K562 (cell line): ENCODE data around the gene RPL19. TPM values are rescaled to one million over a fixed set of nuclear protein-coding genes. Genes with fewer than 3 reads are reported as not detected.

Experiments used
- ATAC-seq: fragments of 200-7000 bp; cut with Tn5 transposase; 3 replicates; pipeline ENCODE4 v1.9.1; 2020; ENCODE audit warnings: moderate library complexity
- BruUV-seq: library from RNA; stranded (reverse); fragments of 400-500 nt; replicated peaks from 2 replicates; lab custom pipeline; 2021; lab: Mats Ljungman, UMichigan
- CTCF ChIA-PET: fragments of 300-600 bp; formaldehyde crosslinking; extraction: SDS; loops from one replicate; lab custom pipeline; 2021; ENCODE audit warnings: low intra/inter-chr PET ratio; lab: Yijun Ruan, JAX
- POLR2A ChIA-PET: fragments of 300-600, 350-650 bp; sonication (Branson Sonifier 250); formaldehyde crosslinking; extraction: SDS; loops from one replicate; lab custom pipeline; 2021; ENCODE audit warnings: antibody characterized with exemption, inconsistent platforms; lab: Yijun Ruan, JAX
- DNase-seq, 4 experiments: peaks; one replicate each; pipeline versions ENCODE4 v3.0.0 to v3.0.0-alpha.2; 2011 to 2018; ENCODE audit warnings: low spot score in 3 of 4, mixed read lengths in 3 of 4; ENCODE audit errors: extremely low read depth in 1 of 4
- FAIRE-seq: peaks from 2 replicates; lab custom pipeline; 2011; peaks lifted over from hg19 to GRCh38; lab: Jason Lieb, UNC
- H2AFZ ChIP-seq: 2 replicates; pipeline ENCODE4 v1.6.0; 2011; ENCODE audit warnings: low read depth, low read length, control low read depth, inconsistent platforms
- H3K27ac ChIP-seq: fragments of 200-600 bp; 3 replicates; pipeline ENCODE4 v1.8.0; 2011; ENCODE audit warnings: low read depth, mild to moderate bottlenecking, control low read depth, inconsistent platforms, low read length, moderate library complexity, mixed read lengths; ENCODE audit errors: extremely low read depth
- H3K27me3 ChIP-seq, 2 experiments: fragments of 300-600 bp in 1 of 2; 2 replicates in 1 of 2; 3 replicates in 1 of 2; pipeline versions ENCODE4 v1.6.0 to v1.8.0; 2011; ENCODE audit warnings: inconsistent platforms in 2 of 2, low read length in 2 of 2, mild to moderate bottlenecking in 1 of 2, mixed read lengths in 1 of 2, moderate library complexity in 1 of 2; ENCODE audit not compliant: control insufficient read depth in 2 of 2, insufficient read depth in 2 of 2
- H3K36me3 ChIP-seq: fragments of 300-600 bp; 3 replicates; pipeline ENCODE4 v1.8.0; 2011; ENCODE audit warnings: mild to moderate bottlenecking, low read length, inconsistent platforms; ENCODE audit not compliant: control insufficient read depth, insufficient read depth
- H3K4me1 ChIP-seq, 2 experiments: fragments of 200-600 bp in 1 of 2; replicated peaks in 1 of 2; 2 replicates in 1 of 2; 3 replicates in 1 of 2; pipeline versions ENCODE4 v1.5.1 to v1.8.0; 2011; ENCODE audit warnings: inconsistent platforms in 2 of 2, low read length in 2 of 2, mild to moderate bottlenecking in 1 of 2, mixed read lengths in 1 of 2, moderate library complexity in 1 of 2; ENCODE audit not compliant: control insufficient read depth in 2 of 2, insufficient read depth in 2 of 2
- H3K4me2 ChIP-seq: 2 replicates; pipeline ENCODE4 v1.6.1; 2011; ENCODE audit warnings: low read length, control low read depth, inconsistent platforms, mixed read lengths; ENCODE audit not compliant: insufficient read depth
- H3K4me3 ChIP-seq: fragments of 200-600 bp; sonication (generic), shearing (Covaris generic); 2 replicates; pipeline ENCODE4 v1.5.1; 2016; ENCODE audit warnings: control low read depth, inconsistent platforms
- H3K79me2 ChIP-seq: fragments of 200-600 bp; 3 replicates; pipeline ENCODE4 v1.8.0; 2011; ENCODE audit warnings: low read length, inconsistent platforms; ENCODE audit not compliant: control insufficient read depth, insufficient read depth
- H3K9ac ChIP-seq, 2 experiments: 2 replicates each; pipeline versions ENCODE4 v1.6.0 to v1.6.1; 2011; ENCODE audit warnings: low read depth in 2 of 2, low read length in 2 of 2, control low read depth in 1 of 2, inconsistent platforms in 1 of 2, mild to moderate bottlenecking in 1 of 2, mixed read lengths in 1 of 2; ENCODE audit not compliant: insufficient read depth in 1 of 2
- H3K9me1 ChIP-seq: one replicate; pipeline ENCODE4 v1.6.0; 2011; ENCODE audit warnings: inconsistent platforms, mild to moderate bottlenecking, low read length, moderate library complexity; ENCODE audit not compliant: control insufficient read depth, insufficient read depth
- H3K9me3 ChIP-seq: replicated peaks from 2 replicates; pipeline ENCODE4 v1.5.1; 2011; ENCODE audit warnings: low read depth, low read length, inconsistent platforms; ENCODE audit not compliant: control insufficient read depth, insufficient read depth
- H4K20me1 ChIP-seq: replicated peaks from 2 replicates; pipeline ENCODE4 v1.6.1; 2011; ENCODE audit warnings: low read length, inconsistent platforms, mixed read lengths; ENCODE audit not compliant: control insufficient read depth, insufficient read depth
- DMBX1 ChIP-seq: fragments of 250-450 bp; sonication (Bioruptor Pico); IDR thresholded peaks from 2 replicates; pipeline ENCODE4 v1.8.0; 2022; ENCODE audit warnings: inconsistent platforms, mild to moderate bottlenecking, moderate library complexity, borderline replicate concordance
- ETV6 ChIP-seq, 3 experiments: fragments of 150-350 bp in 1 of 3; sonication (generic) in 1 of 3; formaldehyde crosslinking in 1 of 3; IDR thresholded peaks; 2 replicates each; pipeline versions ENCODE4 v1.6.1 to v1.8.0; 2014 to 2022; ENCODE audit warnings: borderline replicate concordance in 2 of 3, low read depth in 2 of 3, antibody characterized with exemption in 1 of 3, low read length in 1 of 3, mild to moderate bottlenecking in 1 of 3, missing genetic modification reagents in 1 of 3
- ILF3 ChIP-seq: fragments of 450-650 bp; IDR thresholded peaks from 2 replicates; pipeline ENCODE4 v1.6.1; 2018; ENCODE audit warnings: antibody characterized with exemption, mild to moderate bottlenecking, moderate library complexity, borderline replicate concordance
- KLF10 ChIP-seq: fragments of 250-450 bp; sonication (Bioruptor Pico); IDR thresholded peaks from 2 replicates; pipeline ENCODE4 v1.6.1; 2021; ENCODE audit warnings: matching md5 sums
- PPARD ChIP-seq: fragments of 250-450 bp; sonication (Bioruptor Pico); IDR thresholded peaks from 2 replicates; pipeline ENCODE4 v1.8.0; 2022; ENCODE audit warnings: inconsistent platforms, mild to moderate bottlenecking, moderate library complexity
- SMARCA5 ChIP-seq: fragments of 450-650 bp; IDR thresholded peaks from 2 replicates; pipeline ENCODE4 v1.6.1; 2016
- TCF7 ChIP-seq: sonication (generic); IDR thresholded peaks from 2 replicates; pipeline ENCODE4 v1.6.1; 2016; ENCODE audit warnings: antibody characterized with exemption, borderline replicate concordance
- XRCC4 ChIP-seq: IDR thresholded peaks from one replicate; pipeline ENCODE4 v1.6.1; 2011; ENCODE audit not compliant: insufficient read depth, insufficient read length; ENCODE audit errors: extremely low read depth
- ZNF507 ChIP-seq: conservative IDR thresholded peaks from 2 replicates; pipeline ENCODE4 v1.6.1; 2017; ENCODE audit warnings: missing genetic modification characterization, missing compliant biosample characterization
- WGBS: fragments of 100-300 bp; shearing (Covaris generic); methylation state at CpG from one replicate; pipeline ENCODE4 v1.1.6; 2016; ENCODE audit warnings: low coverage, mixed read lengths; ENCODE audit not compliant: insufficient coverage; ENCODE audit errors: missing lambda C conversion rate; 5-methylcytosine and 5-hydroxymethylcytosine counted together
- in situ Hi-C: fragments of 300-500 bp; cut with MboI; formaldehyde crosslinking; loops from 4 replicates; pipeline ENCODE4 v1.15.0; 2018; ENCODE audit warnings: inconsistent platforms, mixed read lengths
- intact Hi-C: fragments of 100-400 bp; cut with micrococcal nuclease; formaldehyde crosslinking; loops from 2 replicates; pipeline ENCODE4 v1.14.2; 2022
- polyA plus RNA-seq, 8 experiments: library from polyadenylated mRNA; depleted of rRNA in 4 of 8; stranded (reverse) in 5 of 8; unstranded in 3 of 8; fragments of >200 nt; fragmentation: Nextera tagmentation in 2 of 8; fragmentation: Illumina TruSeq in 1 of 8; extraction: Ambion mirVana in 2 of 8; extraction: Trizol in 1 of 8; gene quantifications; 2 replicates each; pipeline versions ENCODE4 v1.2.1 to v1.2.3, GENCODE V29; 2011 to 2014; ENCODE audit warnings: inconsistent platforms in 1 of 8, missing spikeins in 1 of 8
- total RNA-seq, 7 experiments: library from RNA; depleted of rRNA in 6 of 7; stranded (reverse); fragments of >200 nt in 6 of 7; fragmentation: Illumina TruSeq in 2 of 7; extraction: Trizol in 2 of 7; gene quantifications; 2 replicates each; pipeline versions ENCODE4 v1.2.1 to v1.2.3, GENCODE V29; 2011 to 2021; ENCODE audit warnings: low replicate concordance in 1 of 7
- TF ChIP-seq, protein P1 (sequence below): fragments of 250-450 bp; sonication (Bioruptor Pico); IDR thresholded peaks from 2 replicates; pipeline ENCODE4 v1.4.0; 2020; ENCODE audit warnings: borderline replicate concordance
- TF ChIP-seq, protein P2 (sequence below), 2 experiments: fragments of 450-650 bp in 1 of 2; sonication (generic) in 1 of 2; formaldehyde crosslinking in 1 of 2; IDR thresholded peaks; 2 replicates each; pipeline versions ENCODE4 v1.7.1 to v1.9.0; 2016 to 2022; ENCODE audit warnings: inconsistent platforms in 1 of 2, mild to moderate bottlenecking in 1 of 2, missing genetic modification reagents in 1 of 2

Gene RPL19
- total and polyA plus RNA-seq, 9 of the 15 experiments (the other 6 are each of a cell fraction or from before 2014, with no cell fraction given): 2,263 to 4,614 (median 3,727) TPM

DNA sequence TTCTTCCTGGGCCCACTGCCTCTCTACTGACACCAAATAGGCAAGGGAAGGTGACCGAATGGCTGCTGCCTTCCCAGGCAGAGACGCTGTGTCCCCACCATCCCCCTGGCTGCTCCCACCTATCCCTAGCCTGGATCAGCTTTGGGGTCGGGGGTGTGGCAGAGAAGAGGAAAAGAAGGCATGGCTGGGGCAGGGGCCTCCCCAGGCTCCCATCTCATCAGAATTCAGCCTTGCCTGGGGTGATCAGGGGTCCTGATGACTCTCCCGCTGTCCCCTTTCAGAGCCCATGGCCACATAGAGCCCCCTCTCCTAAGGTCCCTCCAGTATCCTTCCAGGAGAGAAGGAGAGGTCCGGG, 49.3 kb upstream of the RPL19 start:
- Histone ChIP-seq H3K36me3 (no peaks in the 10 kb centered on the region), H3K27ac (no peak overlapping the region), H3K27me3 (peaks cover 7 to 22% of the 10 kb centered on the region in 2 experiments; a peak in 4 of 5 replicates), H3K4me3 (no peak overlapping the region), H3K9me3 (no peaks in the 10 kb centered on the region), H3K79me2 (no peaks in the 10 kb centered on the region), H3K9ac (no peak overlapping the region), H4K20me1 (peaks cover 4% of the 10 kb centered on the region; the same call in 1 of the 2 replicates), H3K9me1 (no peaks in the 10 kb centered on the region), H3K4me1 (peaks cover 7 to 24% of the 10 kb centered on the region in 2 experiments; a peak in 2 of 5 replicates), H3K4me2 (no peak overlapping the region), H2AFZ (no peak overlapping the region)
- DNase-seq: no peak
- no peak for ATAC-seq
- CTCF ChIA-PET: no interaction called here
- 10% methylated on average over 4 of the region's 5 CpGs for WGBS
- POLR2A ChIA-PET: interaction anchor here (0.8 to 1.6 kb wide), 2 partner anchors 14 to 151 kb away, joined by 3 to 4 read pairs; no protein-coding TSS in a partner anchor
- intact Hi-C loops: loop anchor here (5.0 to 10.0 kb wide), 4 partner anchors 83 to 396 kb away; partner anchors contain the start of gene PSMB3
- BruUV-seq: no TSS peak
- in situ Hi-C loops: no loop called here
- FAIRE-seq: no peak
- TF ChIP-seq SMARCA5 (no peak), DMBX1 (CRISPR knock-in tag) (no peak), XRCC4 (no peak), PPARD (CRISPR knock-in tag) (no peak), ZNF507 (tag) (no peak), ILF3 (no peak), ETV6 (IDR thresholded peaks at IDR 0.05; ENCODE audit: borderline replicate concordance in 1 of 2, low read depth in 2 of 2, low read length in 1 of 2) (no peak), ETV6 (CRISPR knock-in tag; IDR thresholded peaks at IDR 0.05; ENCODE audit: borderline replicate concordance) (no peak), TCF7 (no peak), KLF10 (CRISPR knock-in tag) (no peak)
- TF ChIP-seq, protein P1, sequence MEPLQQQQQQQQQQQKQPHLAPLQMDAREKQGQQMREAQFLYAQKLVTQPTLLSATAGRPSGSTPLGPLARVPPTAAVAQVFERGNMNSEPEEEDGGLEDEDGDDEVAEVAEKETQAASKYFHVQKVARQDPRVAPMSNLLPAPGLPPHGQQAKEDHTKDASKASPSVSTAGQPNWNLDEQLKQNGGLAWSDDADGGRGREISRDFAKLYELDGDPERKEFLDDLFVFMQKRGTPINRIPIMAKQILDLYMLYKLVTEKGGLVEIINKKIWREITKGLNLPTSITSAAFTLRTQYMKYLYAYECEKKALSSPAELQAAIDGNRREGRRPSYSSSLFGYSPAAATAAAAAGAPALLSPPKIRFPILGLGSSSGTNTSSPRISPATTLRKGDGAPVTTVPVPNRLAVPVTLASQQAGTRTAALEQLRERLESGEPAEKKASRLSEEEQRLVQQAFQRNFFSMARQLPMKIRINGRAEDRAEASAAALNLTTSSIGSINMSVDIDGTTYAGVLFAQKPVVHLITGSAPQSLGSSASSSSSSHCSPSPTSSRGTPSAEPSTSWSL (CRISPR knock-in tag): no peak
- TF ChIP-seq, protein P2, sequence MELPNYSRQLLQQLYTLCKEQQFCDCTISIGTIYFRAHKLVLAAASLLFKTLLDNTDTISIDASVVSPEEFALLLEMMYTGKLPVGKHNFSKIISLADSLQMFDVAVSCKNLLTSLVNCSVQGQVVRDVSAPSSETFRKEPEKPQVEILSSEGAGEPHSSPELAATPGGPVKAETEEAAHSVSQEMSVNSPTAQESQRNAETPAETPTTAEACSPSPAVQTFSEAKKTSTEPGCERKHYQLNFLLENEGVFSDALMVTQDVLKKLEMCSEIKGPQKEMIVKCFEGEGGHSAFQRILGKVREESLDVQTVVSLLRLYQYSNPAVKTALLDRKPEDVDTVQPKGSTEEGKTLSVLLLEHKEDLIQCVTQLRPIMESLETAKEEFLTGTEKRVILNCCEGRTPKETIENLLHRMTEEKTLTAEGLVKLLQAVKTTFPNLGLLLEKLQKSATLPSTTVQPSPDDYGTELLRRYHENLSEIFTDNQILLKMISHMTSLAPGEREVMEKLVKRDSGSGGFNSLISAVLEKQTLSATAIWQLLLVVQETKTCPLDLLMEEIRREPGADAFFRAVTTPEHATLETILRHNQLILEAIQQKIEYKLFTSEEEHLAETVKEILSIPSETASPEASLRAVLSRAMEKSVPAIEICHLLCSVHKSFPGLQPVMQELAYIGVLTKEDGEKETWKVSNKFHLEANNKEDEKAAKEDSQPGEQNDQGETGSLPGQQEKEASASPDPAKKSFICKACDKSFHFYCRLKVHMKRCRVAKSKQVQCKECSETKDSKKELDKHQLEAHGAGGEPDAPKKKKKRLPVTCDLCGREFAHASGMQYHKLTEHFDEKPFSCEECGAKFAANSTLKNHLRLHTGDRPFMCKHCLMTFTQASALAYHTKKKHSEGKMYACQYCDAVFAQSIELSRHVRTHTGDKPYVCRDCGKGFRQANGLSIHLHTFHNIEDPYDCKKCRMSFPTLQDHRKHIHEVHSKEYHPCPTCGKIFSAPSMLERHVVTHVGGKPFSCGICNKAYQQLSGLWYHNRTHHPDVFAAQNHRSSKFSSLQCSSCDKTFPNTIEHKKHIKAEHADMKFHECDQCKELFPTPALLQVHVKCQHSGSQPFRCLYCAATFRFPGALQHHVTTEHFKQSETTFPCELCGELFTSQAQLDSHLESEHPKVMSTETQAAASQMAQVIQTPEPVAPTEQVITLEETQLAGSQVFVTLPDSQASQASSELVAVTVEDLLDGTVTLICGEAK (IDR thresholded peaks at IDR 0.05): no peak
- TF ChIP-seq, protein P2 (CRISPR knock-in tag; IDR thresholded peaks at IDR 0.05): no peak
